ENCODE data around the gene TBRG4.

- TF ChIP-seq CTCF (IDR thresholded peaks at IDR 0.05; ENCODE audit: borderline replicate concordance, extremely low read depth, low read length, poor library complexity, severe bottlenecking) (no peak), EZH2 (IDR thresholded peaks at IDR 0.05; ENCODE audit: borderline replicate concordance, low read depth, low read length, severe bottlenecking) (no peak)
Observed at GRCh38 chr7:45138433-45139267, 27.2 kb upstream of the TBRG4 start.
